Activated CD4-positive, CD25-positive, alpha-beta regulatory T cell treated with anti-CD3 and anti-CD28 coated beads, Interleukin-2, amount 50 U/mL, for 16 hours (primary cell): ENCODE data around the gene PRKN.

Source experiments
- DNase-seq: peaks from one replicate; pipeline ENCODE4 v3.0.0-alpha.2; 2020; ENCODE audit warnings: low read depth, low spot score

Gene PRKN

DNA sequence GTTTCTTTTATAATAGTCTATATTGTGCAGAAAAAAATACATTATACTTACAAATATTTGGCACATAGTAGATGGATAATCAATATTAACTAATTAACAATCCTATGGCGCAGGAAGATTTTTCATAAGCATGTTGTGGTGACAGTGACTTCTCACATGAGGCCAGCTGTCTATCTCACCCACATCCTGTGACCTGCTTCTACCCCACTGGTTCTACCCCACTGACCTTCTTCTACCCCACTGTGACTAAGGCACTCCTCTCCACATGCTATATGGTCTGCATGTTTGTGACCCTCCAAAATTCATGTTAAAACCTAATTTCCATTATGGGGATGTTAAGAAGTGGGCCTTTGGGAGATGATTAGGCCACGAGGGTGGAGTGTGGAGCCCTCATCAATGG lies 1058.9 kb downstream of the PRKN start:
- DNase-seq: no peak

DNA sequence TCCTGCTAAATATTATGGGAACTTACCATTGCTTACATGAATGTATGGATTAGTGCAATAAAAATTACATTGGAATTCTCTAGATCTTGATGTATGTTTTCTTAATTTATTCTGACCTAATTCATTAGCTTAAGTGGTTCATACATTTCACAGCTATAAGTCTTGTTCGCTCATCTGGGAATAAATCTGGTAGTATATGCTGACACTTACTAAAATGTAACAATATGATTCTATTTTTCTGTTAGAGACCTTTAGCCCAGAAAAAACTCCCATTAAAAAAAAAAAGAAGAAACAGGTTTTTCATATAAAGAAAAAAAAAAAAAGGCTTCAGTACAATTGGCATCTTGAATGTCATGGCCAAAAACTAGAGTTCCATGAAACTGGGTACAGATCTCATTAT lies 1059.6 kb downstream of the PRKN start:
- no peak for DNase-seq

DNA sequence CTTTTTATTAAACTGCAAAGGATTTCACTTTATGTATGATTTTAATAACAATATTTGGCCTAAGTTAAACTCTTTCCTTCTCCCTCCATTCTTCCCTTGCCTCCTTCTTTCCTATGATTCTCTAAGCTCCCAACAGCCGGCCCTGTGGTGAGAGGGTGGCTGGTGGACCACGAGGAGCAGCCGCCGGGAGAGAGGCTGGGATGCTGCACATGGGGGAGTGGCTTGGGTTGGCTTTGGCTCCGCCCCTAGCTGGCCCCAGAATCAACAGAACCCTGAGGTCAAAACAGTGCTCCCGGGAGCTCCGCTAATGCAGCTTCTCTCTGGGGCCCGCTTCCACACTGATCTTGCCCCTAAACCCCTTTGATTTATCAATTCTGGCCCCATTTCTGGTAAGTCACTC lies 1063.9 kb downstream of the PRKN start:
- DNase-seq: no peak

DNA sequence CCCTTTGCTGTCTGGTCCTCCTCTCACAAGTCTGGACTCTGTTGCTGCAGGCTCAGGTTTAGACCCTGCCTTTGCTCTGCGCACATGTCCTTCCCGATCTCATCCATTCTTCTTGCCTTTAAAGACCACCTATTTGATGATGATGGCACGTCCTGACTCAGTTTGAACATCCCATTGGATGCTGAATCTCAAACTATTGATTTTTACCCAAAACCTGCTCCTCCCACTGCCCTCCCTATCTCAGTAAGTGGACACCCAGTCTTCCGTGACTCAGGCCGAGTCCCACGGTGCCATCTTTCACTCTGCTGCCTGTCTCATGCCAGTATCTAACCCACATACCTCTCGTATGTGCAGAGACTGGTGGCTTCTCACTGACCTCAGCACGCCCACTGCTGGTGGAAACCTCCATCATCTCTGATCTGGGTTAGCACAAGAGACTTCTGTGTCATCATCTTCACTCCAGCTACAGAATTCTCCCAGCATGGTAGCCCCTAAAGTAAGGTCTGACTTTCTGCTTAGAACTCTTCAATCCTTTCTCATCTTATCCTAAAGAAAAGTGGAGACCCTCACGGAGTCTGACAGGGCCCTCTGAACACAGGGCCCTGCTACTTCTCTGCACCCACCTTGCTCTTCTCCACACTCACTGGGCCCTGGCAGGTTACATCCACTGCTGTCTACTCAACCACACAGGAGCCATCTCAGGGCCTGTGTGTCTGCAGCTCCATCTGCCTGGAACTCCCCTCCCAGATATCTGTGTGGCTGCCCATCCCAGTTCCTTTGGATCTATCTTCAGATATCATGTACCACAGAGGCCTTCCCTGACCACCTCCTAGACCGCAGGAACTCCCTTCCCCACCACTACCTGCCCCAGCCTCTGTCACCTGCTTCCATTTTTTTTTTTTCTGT lies 1066.6 kb downstream of the PRKN start:
- DNase-seq: no peak

DNA sequence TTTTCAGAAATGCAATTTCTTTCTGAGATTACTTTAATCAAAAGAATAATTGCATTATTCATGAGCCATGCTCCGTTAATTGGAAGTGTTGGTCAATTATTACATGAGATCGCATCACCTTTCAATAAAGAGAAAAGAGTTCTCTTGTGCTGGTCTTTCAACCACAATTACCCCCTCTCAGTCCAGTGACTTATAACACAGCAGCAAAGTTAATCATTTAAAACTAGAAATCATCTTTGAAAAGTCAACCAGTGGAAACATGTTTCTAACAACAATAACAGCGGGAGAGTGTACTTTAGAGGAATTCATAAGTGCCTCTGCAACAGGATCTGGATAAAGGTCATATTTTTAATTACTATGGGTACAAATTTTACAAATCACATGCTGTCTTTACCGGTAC lies 1069.4 kb downstream of the PRKN start:
- DNase-seq: no peak

DNA sequence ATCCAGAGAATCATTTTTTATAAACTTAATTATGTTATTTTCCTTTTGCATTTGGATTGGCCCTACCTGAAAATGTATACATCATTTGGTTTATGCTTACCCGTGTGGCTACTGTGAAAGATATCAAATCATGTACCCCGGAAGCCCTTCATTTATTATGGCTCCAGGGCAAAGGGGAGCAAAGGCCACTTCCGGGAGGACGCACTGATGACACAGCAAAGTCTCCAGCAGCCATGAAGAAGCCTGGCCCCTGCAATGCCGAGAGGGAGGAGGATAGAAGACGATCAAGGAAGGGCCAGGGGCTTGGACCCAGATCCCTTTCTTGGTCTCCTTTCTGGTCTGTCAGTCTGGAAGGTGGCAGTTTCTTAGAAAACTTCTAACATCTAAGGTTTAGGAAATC lies 1073.4 kb downstream of the PRKN start:
- DNase-seq: no peak

DNA sequence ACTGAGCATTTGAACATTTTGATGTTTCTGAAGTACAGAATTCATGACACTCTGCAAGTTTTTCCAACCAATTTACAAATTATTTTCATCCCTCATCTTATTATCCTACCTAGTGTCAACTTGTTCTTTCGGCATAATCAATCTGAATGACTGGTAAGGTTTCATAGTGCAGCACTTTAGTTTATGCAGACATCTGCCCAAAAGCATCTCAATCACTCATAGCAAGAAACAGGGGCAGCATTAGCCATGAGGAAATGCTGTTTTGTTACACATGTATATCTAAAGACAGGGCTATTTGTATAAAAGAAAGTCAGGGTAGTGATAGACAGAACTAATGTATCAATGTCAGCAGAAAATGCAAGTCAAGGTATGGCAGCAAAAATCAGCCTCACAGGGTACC lies 1075.6 kb downstream of the PRKN start:
- no peak for DNase-seq

DNA sequence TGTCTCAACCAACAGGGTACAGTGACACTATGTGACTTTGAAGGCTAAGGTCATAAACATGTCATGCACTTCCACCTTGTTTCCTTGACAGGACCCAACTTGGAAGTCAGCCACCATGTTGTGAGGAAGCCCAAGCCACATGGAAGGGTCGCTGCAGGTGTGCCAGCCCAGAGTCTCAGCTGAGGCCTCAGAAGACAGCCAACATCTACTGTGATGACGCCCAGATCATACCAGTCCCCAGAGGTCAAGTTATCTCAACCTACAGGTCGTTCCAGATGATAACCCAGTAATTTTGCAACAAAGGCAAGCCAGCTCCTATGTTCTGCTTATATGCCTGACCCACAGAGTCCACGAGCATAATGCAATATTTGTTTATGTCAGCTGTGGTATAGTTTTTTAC lies 1077.7 kb downstream of the PRKN start:
- no peak for DNase-seq

DNA sequence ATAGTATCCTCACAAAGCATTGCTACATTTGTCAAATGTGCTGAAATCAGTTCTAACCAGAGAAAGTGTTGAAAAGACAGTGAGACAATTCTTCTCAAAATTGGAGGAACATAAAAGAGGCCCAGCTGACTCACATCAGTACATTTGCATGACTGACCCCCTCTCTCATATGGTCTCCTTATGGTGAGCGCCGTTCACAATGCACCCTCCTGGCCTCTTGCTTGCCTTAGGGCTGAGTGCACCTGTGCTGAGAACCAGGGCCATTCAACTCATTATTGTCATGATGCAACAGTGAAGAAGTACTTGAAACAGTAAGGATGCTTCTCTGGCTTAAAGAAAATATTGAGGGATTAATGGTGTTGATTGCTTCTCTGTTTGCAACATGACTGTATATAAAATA lies 1078.5 kb downstream of the PRKN start:
- no peak for DNase-seq

DNA sequence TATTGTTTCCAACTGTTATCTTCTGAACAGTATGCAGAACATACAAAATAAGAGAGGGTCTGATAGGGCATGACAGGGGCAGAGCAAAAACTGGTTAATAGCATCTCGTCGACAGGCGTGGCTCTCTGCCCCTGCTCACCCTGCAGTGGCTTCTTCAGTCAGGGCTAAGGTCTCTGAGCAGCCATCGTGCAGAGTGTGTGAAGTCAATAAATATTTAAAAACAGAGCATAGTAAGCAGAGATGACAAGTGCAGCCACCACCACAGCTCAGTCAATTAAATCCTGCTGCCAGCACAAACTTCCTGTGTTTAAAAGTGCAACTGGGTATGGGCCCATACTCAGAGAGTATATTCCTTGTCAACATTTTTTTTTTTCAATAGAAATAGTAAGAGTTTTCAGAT lies 1080.3 kb downstream of the PRKN start:
- DNase-seq: no peak

DNA sequence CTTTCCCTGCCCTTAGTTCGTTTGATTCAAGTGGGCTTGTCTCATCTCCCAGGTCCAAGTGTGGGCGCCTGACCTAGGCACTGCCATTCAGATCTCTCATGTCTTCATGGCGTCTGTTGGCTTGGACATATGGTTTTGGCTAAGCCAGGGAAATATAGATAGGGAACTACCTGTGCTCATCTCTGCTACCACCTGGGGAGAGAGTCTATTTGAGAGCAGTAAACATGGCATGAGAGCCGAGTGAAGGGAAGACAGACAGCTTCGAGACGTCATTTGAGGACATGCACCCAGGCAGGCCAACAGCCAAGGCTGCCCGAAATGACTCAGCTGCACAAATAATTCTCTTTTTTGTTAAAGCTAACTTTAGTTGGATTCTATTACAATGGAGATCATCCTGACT lies 1083.0 kb downstream of the PRKN start:
- no peak for DNase-seq

DNA sequence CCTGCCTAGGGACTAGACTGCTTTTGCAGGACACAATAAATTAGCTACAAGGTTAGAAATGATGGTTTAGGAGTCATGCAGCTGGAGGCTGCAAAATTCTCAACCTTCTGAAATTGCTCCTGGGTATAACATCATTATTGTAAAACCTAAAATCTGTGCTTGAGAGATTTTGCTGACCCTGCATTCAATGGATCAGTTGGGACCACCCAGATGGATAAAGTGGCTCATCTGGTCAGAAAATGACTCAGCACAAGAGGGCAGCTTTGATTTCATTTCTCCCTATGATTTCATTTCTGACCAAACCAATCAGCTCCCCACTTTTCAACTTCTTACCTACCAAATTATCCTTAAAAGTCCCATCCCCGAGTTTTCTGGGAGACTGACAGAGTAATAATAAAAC lies 1086.4 kb downstream of the PRKN start:
- DNase-seq: no peak

DNA sequence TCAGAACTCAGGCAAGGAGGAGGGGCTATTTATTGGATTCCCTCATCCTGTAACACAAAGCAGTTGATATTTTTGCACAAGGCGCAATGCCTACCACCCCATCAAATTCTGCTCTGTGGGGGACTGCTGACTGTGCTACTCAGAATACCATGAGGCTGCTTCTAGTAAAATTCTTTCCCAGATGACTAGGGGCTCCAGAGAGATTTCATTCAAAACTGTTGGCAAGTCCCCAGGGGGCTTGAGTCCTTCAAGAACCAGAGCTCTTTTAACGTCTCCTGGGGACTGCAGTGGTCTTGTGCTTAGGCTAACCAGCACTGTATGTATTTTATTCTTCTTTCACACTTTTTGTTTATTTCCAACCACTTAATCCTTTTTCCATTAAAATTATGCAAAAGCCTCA lies 1087.8 kb downstream of the PRKN start:
- no peak for DNase-seq

DNA sequence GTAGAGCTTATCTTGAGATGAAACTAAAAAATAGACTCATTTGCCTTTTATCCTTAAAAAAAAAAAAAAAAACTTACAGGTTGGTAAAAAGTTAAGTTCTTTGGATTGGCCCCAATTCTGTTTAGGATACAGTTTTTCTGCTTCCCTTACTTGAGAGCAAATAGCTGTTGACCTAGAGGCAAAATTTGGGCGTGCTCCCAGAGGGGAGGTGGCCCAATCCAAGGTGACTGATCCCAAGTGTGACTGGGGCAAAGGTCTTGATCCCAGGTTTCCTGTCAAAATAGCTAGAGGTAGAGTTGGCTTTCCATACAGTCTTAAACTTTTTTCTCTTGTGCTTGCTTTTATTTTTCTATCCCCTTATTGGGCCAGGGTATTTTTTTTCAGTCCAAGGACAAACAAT lies 1089.9 kb downstream of the PRKN start:
- no peak for DNase-seq

DNA sequence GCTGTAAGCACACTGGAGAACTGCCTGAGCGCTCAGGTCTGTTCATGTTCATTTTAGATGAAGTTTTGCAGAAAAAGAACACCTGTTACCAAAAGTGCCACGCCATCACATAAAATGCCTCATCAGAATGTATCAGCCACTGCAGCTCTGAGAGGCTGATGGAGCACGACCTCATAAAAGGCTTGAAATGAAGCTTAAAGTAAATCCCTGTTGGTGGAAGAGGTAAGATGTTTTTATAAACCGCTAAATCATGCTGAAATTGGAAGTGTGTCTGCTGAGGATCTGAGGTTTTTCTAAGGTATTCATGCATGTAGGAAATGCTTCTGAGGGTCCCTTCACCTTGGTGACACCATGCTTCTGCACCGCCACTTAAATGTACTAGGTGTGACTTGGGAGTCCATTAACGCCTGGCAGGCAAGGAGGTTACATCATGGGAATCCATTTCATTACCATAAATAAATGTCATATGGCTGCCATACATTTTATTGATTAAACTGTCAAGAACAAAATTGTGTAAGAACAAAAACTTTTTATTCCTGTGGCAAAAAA lies 1090.6 kb downstream of the PRKN start:
- no peak for DNase-seq

DNA sequence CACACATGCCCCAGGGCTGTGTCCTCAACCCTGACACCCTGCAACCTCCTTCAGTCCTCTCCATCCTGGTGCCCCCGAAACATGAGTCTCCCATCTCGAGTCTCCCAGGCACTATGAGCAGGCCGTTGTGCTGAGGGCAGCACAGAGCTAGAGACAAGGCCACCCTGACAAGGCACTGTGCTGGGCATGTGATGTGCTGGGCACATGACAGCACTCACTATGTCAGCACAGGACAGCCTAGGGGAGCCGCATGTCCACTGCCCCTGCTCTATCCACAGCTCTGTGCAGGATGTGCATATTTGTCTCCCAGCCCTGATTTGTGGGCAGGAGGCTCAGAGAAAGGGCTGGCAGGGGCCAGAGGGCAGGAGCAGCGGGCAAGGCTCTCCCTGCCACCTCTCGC lies 1091.6 kb downstream of the PRKN start:
- DNase-seq: no peak

DNA sequence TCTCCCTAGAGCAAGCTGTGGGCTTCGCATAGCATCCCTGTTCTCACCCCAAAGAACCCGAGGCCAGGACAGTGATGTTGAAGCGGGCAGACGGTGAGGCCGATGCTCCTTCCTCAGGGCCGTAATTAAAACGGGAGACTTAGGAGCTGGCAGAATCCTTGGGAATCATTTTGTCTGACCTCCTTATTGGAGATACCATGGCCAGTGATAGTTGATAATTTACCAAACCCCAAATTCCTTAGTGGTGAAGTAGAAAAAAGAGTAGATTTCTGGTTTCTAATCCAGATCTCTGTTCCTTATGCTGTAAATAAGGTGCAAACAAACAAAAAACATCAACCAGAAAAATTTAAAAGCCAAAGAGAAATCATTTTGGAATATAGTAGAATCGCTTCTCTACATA lies 1092.7 kb downstream of the PRKN start:
- DNase-seq: no peak

DNA sequence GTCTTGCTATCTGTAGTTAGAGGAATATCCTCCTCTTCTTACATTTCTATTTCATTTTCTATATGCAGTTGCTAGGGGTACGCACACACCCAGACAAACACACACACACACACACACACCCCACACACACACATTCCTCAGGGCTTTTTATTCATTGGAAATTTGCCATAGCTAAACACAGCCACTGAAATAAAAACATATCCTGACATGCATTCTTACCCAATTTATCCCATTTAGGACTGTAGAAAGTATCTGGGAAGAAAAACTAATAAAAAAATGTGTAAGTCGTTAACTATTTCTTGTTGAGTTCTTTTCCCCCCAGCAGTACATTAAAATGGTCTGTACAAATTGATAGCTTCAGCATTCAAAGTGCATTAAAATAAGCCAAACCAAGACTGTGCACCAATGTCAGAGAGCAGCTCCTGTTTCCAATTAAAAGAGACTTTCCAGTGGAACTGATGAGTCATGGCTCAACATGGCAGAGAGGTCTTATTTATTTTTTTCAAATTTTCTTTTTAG lies 1095.8 kb downstream of the PRKN start:
- DNase-seq: no peak

DNA sequence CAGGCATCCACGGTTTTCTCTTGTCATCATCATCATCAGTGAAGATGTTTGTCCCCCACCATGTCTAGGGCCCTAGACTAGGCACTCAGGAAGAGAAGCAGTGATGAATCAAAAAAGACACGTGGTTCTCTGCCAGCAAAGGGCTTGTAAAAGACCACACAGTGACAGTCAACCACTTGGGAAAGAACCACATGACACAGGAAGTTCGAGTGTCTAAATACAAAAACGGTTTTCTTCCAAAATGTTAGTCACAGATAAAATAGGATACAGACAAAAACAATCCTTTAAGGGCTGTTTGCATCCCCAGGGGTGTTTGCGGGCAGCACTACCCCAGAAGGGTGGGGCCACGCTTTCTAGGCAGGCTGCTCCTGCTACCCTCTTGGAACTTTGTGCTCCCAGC lies 1096.9 kb downstream of the PRKN start:
- DNase-seq: no peak

DNA sequence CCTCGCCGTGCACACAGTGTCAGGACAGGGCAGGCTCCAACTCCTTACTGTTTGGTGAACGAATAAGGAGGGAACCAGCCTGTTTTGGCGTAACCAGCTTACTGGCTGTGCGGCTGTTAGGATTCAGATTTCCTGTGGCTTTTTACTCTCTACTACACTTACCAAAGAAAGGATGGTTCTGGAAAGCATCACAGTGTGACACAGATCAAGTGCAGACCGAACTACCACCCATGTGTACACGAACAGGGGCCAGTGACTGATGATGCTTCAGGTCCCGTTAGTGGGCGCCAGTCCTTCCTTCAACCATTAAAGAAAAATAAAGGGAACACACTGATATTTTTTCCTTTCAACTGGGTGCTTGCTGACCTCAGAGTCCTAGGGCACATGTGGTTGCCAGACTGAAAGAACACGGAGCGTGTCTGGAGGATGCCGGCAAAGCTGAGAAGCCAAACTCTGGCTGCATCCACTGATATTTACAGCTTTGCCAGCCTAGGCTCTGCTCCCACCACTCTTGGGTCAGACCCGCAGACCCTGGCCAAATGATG lies 1101.4 kb downstream of the PRKN start:
- no peak for DNase-seq

DNA sequence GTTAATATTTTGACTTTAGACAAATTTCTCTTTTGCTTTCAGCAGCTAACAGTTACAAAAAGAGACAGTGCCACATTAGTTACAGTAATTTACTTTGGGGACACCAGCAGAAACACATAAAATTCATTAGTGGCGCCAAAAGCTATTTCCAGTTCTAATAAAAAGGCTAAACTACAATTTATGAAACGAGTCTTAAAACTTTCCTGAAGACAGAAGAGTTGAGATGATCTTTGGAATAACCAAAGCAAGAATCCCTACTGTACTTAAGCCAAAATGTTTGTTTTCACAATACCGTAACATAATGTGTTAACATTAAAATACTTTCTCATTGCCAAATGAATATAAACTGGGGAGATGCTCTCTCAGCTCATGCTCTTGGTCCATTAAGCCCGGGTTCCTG lies 1103.5 kb downstream of the PRKN start:
- no peak for DNase-seq

DNA sequence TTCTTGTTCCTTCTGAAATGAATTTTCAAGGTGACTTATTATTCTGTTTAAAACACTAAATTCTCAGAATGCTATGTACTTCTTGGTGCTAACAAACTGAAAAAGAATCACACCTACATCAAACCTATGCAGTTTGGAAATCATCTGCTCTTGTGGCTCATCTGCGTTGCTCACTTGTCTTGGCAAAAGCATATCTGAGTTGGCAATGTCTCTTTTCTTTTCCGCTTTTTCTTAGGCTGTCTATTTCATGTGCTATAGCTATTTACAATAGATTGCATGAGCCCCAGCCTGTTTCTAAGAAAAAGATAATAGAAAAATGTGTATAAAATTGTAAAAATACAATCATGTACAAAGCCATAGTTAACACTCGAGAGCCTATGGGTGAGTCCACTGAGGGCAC lies 1104.8 kb downstream of the PRKN start:
- DNase-seq: no peak

DNA sequence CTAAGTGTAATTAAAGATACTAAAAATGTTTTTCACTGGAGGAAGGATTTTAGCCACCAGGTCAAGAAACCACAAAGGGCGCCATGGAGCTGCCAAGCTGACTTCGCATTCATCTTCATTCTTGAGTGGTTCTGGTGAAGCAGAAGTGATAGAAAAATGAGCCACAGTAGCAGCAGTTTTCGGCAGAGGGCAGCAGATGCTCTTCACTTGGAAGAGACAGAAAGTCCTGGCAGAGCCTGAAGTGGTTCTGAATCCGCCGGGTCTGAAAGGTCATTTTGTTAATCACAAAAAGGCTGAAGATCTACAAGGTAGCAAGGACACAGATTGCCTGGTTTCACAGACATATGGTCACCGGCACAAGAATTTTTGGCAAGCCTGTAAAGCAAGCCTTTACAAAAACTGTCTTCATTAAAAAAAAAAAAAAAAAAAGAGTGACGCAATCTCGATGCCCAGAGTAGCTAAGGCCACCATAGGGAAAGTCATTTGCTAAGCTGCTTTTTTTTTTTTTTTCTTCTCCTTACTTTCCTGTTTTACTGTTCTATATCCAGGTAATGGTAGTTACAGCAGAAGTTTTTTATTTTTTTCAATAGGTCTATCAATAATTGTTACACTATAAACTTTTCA lies 1108.6 kb downstream of the PRKN start:
- DNase-seq: no peak
